GM04504 (cell line): ENCODE measurements around the gene PRDM4.

Experiments used
- DNase-seq: peaks from one replicate; pipeline ENCODE4 v3.0.0-alpha.2; 2012; ENCODE audit warnings: low read depth

The PRDM4 gene

GRCh38 chr12:107760809-107761501, at the start of gene PRDM4:
Gene PRDM4 (minus strand): TSS chr12:107761137. CDS start chr12:107760515, 622 bp downstream.
- peak; percentile 92 for DNase-seq

GRCh38 chr12:107807471-107808150, 46.7 kb upstream of the PRDM4 start:
- DNase-seq, result no peak

- DNase-seq, result no peak
Measured at GRCh38 chr12:107805488-107806180, 44.7 kb upstream of the PRDM4 start.

- DNase-seq, result no peak
Measured at GRCh38 chr12:107803092-107803491, 42.2 kb upstream of the PRDM4 start.

GRCh38 chr12:107801150-107801549, 40.2 kb upstream of the PRDM4 start:
- DNase-seq, result no peak

- no peak for DNase-seq
Measured at GRCh38 chr12:107798580-107798979, 37.6 kb upstream of the PRDM4 start.

- DNase-seq, result no peak
Measured at GRCh38 chr12:107794451-107794850, 33.5 kb upstream of the PRDM4 start.

GRCh38 chr12:107791465-107792089, 30.6 kb upstream of the PRDM4 start:
- DNase-seq, result no peak

GRCh38 chr12:107788690-107789458, 27.9 kb upstream of the PRDM4 start:
- DNase-seq, result no peak

GRCh38 chr12:107788281-107788680, 27.3 kb upstream of the PRDM4 start:
- no peak for DNase-seq

- DNase-seq, result no peak
Measured at GRCh38 chr12:107783406-107784376, 22.8 kb upstream of the PRDM4 start.

- DNase-seq, result no peak
Measured at GRCh38 chr12:107782067-107782466, 21.1 kb upstream of the PRDM4 start.

GRCh38 chr12:107780298-107780697, 19.4 kb upstream of the PRDM4 start:
- DNase-seq, result no peak

GRCh38 chr12:107779077-107779831, 18.3 kb upstream of the PRDM4 start:
- no peak for DNase-seq

- no peak for DNase-seq
Measured at GRCh38 chr12:107778383-107779025, 17.6 kb upstream of the PRDM4 start.

- DNase-seq, result no peak
Measured at GRCh38 chr12:107776171-107776570, 15.2 kb upstream of the PRDM4 start.

GRCh38 chr12:107775093-107775721, 14.3 kb upstream of the PRDM4 start:
- DNase-seq, result no peak

GRCh38 chr12:107774349-107775029, 13.6 kb upstream of the PRDM4 start, which contains the start of gene ASCL4:
Gene ASCL4 (plus strand): TSS chr12:107774704. CDS start chr12:107775219, 515 bp downstream.
- no peak for DNase-seq
